A673 (cell line): ENCODE results near the gene FPGT.

ENCODE experiments used
- EZH2 ChIP-seq: fragments of 200-600 bp; sonication (generic); IDR thresholded peaks from 2 replicates; pipeline ENCODE4 v1.6.1; 2017; ENCODE audit warnings: borderline replicate concordance, low read depth, mild to moderate bottlenecking, mixed read lengths, antibody characterized with exemption, low read length; ENCODE audit not compliant: poor library complexity, severe bottlenecking
- TF ChIP-seq, protein P1 (sequence below): fragments of 300-800, 200-600 bp; sonication (generic); conservative IDR thresholded peaks from 2 replicates; pipeline ENCODE4 v1.5.1; 2017; ENCODE audit warnings: low read depth, mild to moderate bottlenecking, antibody characterized with exemption, low read length, moderate library complexity, mixed read lengths

DNA sequence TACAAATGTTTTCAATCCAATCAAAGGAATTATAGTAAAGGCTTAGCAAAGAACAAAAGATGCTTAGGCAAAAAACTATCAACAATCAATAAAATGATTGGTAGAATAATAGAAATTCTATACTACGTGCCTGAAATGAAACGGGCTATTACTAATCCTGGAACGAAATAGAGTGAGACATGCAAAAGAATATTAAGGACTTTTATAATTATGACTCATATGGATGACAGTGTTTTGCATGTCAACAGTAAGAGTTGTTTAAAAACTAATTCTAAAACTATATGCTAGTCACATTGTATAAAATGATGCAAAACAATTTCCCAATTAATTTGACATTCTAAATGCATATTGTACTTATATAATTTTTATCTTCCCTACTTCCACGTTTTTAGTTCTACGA lies 35.7 kb upstream of the FPGT start:
- TF ChIP-seq, protein P1, sequence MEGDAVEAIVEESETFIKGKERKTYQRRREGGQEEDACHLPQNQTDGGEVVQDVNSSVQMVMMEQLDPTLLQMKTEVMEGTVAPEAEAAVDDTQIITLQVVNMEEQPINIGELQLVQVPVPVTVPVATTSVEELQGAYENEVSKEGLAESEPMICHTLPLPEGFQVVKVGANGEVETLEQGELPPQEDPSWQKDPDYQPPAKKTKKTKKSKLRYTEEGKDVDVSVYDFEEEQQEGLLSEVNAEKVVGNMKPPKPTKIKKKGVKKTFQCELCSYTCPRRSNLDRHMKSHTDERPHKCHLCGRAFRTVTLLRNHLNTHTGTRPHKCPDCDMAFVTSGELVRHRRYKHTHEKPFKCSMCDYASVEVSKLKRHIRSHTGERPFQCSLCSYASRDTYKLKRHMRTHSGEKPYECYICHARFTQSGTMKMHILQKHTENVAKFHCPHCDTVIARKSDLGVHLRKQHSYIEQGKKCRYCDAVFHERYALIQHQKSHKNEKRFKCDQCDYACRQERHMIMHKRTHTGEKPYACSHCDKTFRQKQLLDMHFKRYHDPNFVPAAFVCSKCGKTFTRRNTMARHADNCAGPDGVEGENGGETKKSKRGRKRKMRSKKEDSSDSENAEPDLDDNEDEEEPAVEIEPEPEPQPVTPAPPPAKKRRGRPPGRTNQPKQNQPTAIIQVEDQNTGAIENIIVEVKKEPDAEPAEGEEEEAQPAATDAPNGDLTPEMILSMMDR = no peak
- no peak for TF ChIP-seq EZH2
